ENCODE data around the gene IKZF1. TPM values are rescaled to one million over a fixed set of nuclear protein-coding genes. Genes with fewer than 3 reads are reported as not detected.

The IKZF1 gene
- total and polyA plus RNA-seq, 2 of the 4 experiments (the other 2 are of a cell fraction), result not detected

DNA sequence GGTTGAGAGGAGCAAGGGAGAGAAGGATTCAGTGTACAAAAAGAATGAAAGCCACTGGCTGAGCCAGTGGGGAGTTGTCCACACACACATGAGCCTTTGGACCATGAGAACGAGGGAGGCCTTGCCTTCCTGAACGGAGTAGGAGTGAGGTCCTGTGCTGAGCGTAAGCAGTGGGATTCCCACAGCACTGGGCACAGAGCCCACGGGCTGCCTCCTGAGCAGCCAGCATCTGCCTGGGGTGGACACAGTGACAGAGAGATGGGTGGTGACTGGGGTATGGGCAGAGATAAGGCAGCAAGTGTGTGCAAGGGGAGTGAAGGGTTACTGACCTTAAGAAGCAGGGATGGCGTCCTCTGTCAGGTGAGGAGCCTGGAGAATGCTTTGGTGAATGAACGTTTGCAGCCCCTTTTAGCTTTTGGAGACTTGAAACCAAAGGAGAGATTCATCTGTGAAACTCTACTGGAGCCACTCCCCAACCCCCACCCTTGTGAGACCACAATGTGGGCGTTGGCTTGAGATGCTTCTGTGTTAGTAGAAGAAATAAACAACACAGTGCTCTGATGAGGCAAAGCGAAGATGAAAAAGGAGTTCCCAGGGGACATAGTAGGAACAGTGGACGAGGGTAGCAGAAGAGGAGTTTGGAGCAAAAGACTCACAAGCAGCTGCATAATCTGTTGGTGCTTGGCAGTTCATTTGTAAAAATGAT is 89.2 kb downstream of the IKZF1 start:
- no peak overlapping the region for H2BK15ac ChIP-seq (ENCODE audit: low read depth, low read length)
- no peak for ATAC-seq (ENCODE audit: low read depth)
- no peak overlapping the region for H3K14ac ChIP-seq (replicated peaks; ENCODE audit: low read depth, low read length)
- no peak overlapping the region for H3K56ac ChIP-seq (ENCODE audit: extremely low read depth, insufficient read depth, low read length)
- CTCF ChIA-PET, result no interaction called here
- no peak overlapping the region for H2AK5ac ChIP-seq (ENCODE audit: low read depth, low read length)
- dilution Hi-C loops (cut with HindIII; ENCODE audit: low sequenced_read_pairs, unreplicated experiment), result no loop called here
- in situ Hi-C loops (cut with MboI; ENCODE audit: low sequenced_read_pairs), result no loop called here
- H2BK20ac ChIP-seq (ENCODE audit: low read depth, low read length), result no peak overlapping the region
- H3K79me1 ChIP-seq (ENCODE audit: low read depth in 1 of 2, low read length in 2 of 2), result no peaks in the 10 kb centered on the region
- no peaks in the 10 kb centered on the region for H4K20me1 ChIP-seq (ENCODE audit: insufficient read depth, low read length)
- intact Hi-C loops (cut with micrococcal nuclease), result no loop called here
- no peak overlapping the region for H3K9ac ChIP-seq (ENCODE audit: low read depth, low read length)
- no peak overlapping the region for H4K5ac ChIP-seq (ENCODE audit: low read depth, low read length)
- no peaks in the 10 kb centered on the region for H3K36me3 ChIP-seq (ENCODE audit: control insufficient read depth, insufficient read depth, low read length)
- no peaks in the 10 kb centered on the region for H3K9me1 ChIP-seq (ENCODE audit: insufficient read depth, low read length)
- no peak overlapping the region for H2AK9ac ChIP-seq (replicated peaks; ENCODE audit: low read depth, low read length, poor library complexity)
- H2BK5ac ChIP-seq (ENCODE audit: low read depth, low read length, poor library complexity, severe bottlenecking), result no peak overlapping the region
- no peaks in the 10 kb centered on the region for H3K9me3 ChIP-seq (ENCODE audit: control insufficient read depth, insufficient read depth, low read length)
- TF ChIP-seq CHD1 (IDR thresholded peaks at IDR 0.05; ENCODE audit: low read depth, low read length) (no peak), MXI1 (IDR thresholded peaks at IDR 0.05; ENCODE audit: borderline replicate concordance, low read depth, low read length) (no peak), POLR2A (IDR thresholded peaks at IDR 0.05; ENCODE audit: low read depth, low read length) (no peak), BHLHE40 (IDR thresholded peaks at IDR 0.05; ENCODE audit: low read depth, low read length) (no peak), MAZ (IDR thresholded peaks at IDR 0.05; ENCODE audit: borderline replicate concordance, low read depth, low read length) (no peak), MAFK (IDR thresholded peaks at IDR 0.05; ENCODE audit: low read depth, low read length) (no peak), RFX5 (IDR thresholded peaks at IDR 0.05; ENCODE audit: low read depth, low read length) (no peak), NFE2L2 (IDR thresholded peaks at IDR 0.05; ENCODE audit: low read depth, low read length) (no peak), RAD21 (IDR thresholded peaks at IDR 0.05; ENCODE audit: low read length) (no peak), FOS (IDR thresholded peaks at IDR 0.05; ENCODE audit: low read depth, low read length) (no peak), CEBPB (IDR thresholded peaks at IDR 0.05; ENCODE audit: low read depth, low read length) (no peak), RCOR1 (IDR thresholded peaks at IDR 0.05; ENCODE audit: insufficient replicate concordance, low read length) (no peak), SMC3 (IDR thresholded peaks at IDR 0.05; ENCODE audit: low read depth, low read length) (no peak)
- TF ChIP-seq, protein P1, sequence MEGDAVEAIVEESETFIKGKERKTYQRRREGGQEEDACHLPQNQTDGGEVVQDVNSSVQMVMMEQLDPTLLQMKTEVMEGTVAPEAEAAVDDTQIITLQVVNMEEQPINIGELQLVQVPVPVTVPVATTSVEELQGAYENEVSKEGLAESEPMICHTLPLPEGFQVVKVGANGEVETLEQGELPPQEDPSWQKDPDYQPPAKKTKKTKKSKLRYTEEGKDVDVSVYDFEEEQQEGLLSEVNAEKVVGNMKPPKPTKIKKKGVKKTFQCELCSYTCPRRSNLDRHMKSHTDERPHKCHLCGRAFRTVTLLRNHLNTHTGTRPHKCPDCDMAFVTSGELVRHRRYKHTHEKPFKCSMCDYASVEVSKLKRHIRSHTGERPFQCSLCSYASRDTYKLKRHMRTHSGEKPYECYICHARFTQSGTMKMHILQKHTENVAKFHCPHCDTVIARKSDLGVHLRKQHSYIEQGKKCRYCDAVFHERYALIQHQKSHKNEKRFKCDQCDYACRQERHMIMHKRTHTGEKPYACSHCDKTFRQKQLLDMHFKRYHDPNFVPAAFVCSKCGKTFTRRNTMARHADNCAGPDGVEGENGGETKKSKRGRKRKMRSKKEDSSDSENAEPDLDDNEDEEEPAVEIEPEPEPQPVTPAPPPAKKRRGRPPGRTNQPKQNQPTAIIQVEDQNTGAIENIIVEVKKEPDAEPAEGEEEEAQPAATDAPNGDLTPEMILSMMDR (conservative IDR thresholded peaks at IDR 0.05; ENCODE audit: low read depth, low read length), result no peak
- TF ChIP-seq, protein P2, sequence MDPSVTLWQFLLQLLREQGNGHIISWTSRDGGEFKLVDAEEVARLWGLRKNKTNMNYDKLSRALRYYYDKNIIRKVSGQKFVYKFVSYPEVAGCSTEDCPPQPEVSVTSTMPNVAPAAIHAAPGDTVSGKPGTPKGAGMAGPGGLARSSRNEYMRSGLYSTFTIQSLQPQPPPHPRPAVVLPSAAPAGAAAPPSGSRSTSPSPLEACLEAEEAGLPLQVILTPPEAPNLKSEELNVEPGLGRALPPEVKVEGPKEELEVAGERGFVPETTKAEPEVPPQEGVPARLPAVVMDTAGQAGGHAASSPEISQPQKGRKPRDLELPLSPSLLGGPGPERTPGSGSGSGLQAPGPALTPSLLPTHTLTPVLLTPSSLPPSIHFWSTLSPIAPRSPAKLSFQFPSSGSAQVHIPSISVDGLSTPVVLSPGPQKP (IDR thresholded peaks at IDR 0.05; ENCODE audit: borderline replicate concordance, low read depth, low read length), result no peak
- TF ChIP-seq, protein P3, sequence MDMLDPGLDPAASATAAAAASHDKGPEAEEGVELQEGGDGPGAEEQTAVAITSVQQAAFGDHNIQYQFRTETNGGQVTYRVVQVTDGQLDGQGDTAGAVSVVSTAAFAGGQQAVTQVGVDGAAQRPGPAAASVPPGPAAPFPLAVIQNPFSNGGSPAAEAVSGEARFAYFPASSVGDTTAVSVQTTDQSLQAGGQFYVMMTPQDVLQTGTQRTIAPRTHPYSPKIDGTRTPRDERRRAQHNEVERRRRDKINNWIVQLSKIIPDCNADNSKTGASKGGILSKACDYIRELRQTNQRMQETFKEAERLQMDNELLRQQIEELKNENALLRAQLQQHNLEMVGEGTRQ (IDR thresholded peaks at IDR 0.05; ENCODE audit: low read depth, low read length), result no peak
- H2AFZ ChIP-seq (replicated peaks; ENCODE audit: low read length, poor library complexity), result no peak overlapping the region
- no peak overlapping the region for H3K4ac ChIP-seq (ENCODE audit: low read depth, low read length)
- H3K23ac ChIP-seq (ENCODE audit: low read depth, low read length), result no peak overlapping the region
- H3K27ac ChIP-seq (ENCODE audit: insufficient read depth, low read length), result no peak overlapping the region
- no peaks in the 10 kb centered on the region for H3K4me1 ChIP-seq (ENCODE audit: control insufficient read depth, insufficient read depth, low read length)
- no peak for DNase-seq
- no peak overlapping the region for H4K8ac ChIP-seq (ENCODE audit: low read depth in 2 of 2, low read length in 2 of 2)
- no TSS peak for BruUV-seq (replicated peaks)
- 0% methylated on average over 1 of the region's 9 CpGs; no CpG with 5 or more reads in 1 of the 2 experiments for WGBS, 2 experiments (ENCODE audit: extremely low coverage in 2 of 2, insufficient read length in 1 of 2)
- H3K4me3 ChIP-seq (ENCODE audit: insufficient read depth, low read depth, low read length), result no peak overlapping the region
- no peak overlapping the region for H3K4me2 ChIP-seq (ENCODE audit: low read depth, low read length)
- H3K18ac ChIP-seq (ENCODE audit: low read depth, low read length), result no peak overlapping the region
- no peak overlapping the region for H2BK120ac ChIP-seq (ENCODE audit: low read depth, low read length)
- peaks cover 2% of the 10 kb centered on the region for H3K27me3 ChIP-seq (ENCODE audit: control insufficient read depth, insufficient read depth, low read length)
- H4K91ac ChIP-seq (ENCODE audit: insufficient read depth, low read depth, low read length), result no peak overlapping the region
- POLR2A ChIA-PET (ENCODE audit: unreplicated experiment), result no interaction called here
